Heart right ventricle (tissue), 16 donors: ENCODE measurements around the gene GPR107. TPM values are rescaled to one million over a fixed set of nuclear protein-coding genes. Genes with fewer than 3 reads are reported as not detected.
A peak's percentile ranks its signal among the peaks of the same experiment; 100 is the strongest.

Experiments used
- ATAC-seq, 8 donors: fragments of 200-7000 bp; cut with Tn5 transposase; one replicate each; pipeline ENCODE4 v1.9.1; 2020; ENCODE audit warnings: mild to moderate bottlenecking in 8 of 8, moderate library complexity in 8 of 8, moderate number of reproducible peaks in 1 of 8
- DNase-seq, 2 donors: peaks; one replicate each; pipeline ENCODE4 v3.0.0-alpha.2; 2020
- H3K27ac ChIP-seq, 10 donors: fragments of 200-600 bp; sonication (generic) in 2 of 10; one replicate each; pipeline versions ENCODE4 v1.5.0 to v1.8.0; 2020 to 2022; ENCODE audit warnings: mild to moderate bottlenecking in 3 of 10
- H3K27me3 ChIP-seq, 7 donors: fragments of 200-600 bp; one replicate each; pipeline ENCODE4 v1.8.0; 2021 to 2022; ENCODE audit warnings: mild to moderate bottlenecking in 2 of 7
- H3K36me3 ChIP-seq, 9 donors: fragments of 200-600 bp; sonication (generic) in 1 of 9; one replicate each; pipeline versions ENCODE4 v1.5.0 to v1.8.0; 2020 to 2022; ENCODE audit warnings: mild to moderate bottlenecking in 2 of 9
- H3K4me1 ChIP-seq, 9 donors: fragments of 200-600 bp; sonication (generic) in 1 of 9; one replicate each; pipeline versions ENCODE4 v1.5.0 to v1.8.0; 2020 to 2022; ENCODE audit warnings: mild to moderate bottlenecking in 4 of 9
- H3K4me3 ChIP-seq, 10 donors: fragments of 200-600 bp; sonication (generic) in 2 of 10; one replicate each; pipeline versions ENCODE4 v1.5.0 to v1.8.0; 2020 to 2022; ENCODE audit warnings: mild to moderate bottlenecking in 7 of 10, moderate library complexity in 2 of 10
- H3K9me3 ChIP-seq, 11 donors: fragments of 200-600 bp in 10 of 11; sonication (generic) in 2 of 11; one replicate each; pipeline versions ENCODE4 v1.5.0 to v1.8.0; 2013 to 2022; ENCODE audit warnings: mild to moderate bottlenecking in 2 of 11, control low read depth in 1 of 11, moderate library complexity in 1 of 11
- CTCF ChIP-seq, 9 donors: fragments of 200-600 bp; sonication (generic) in 2 of 9; IDR thresholded peaks; one replicate each; pipeline versions ENCODE4 v1.5.0 to v1.8.0; 2021 to 2022; ENCODE audit warnings: antibody characterized with exemption in 9 of 9, mild to moderate bottlenecking in 5 of 9, moderate library complexity in 1 of 9
- WGBS, 2 donors: extraction: QIAGEN DNeasy Blood & Tissue Kit; methylation state at CpG; one replicate each; pipeline ENCODE4 v1.1.7; 2013; ENCODE audit warnings: inconsistent platforms in 1 of 2; 5-methylcytosine and 5-hydroxymethylcytosine counted together
- intact Hi-C, 10 donors: fragments of 100-400 bp; cut with DNase I; formaldehyde crosslinking; loops; one replicate each; pipeline versions ENCODE4 v1.11.1 to v1.14.2; 2022
- polyA plus RNA-seq, 2 donors: library from polyadenylated mRNA; stranded (reverse); fragments of 200-250 nt; gene quantifications; one replicate each; pipeline ENCODE4 v1.2.3, GENCODE V29; 2013
- total RNA-seq, 10 donors: library from RNA; stranded (reverse); fragmentation: NEBNext Ultra II Directional in 3 of 10; extraction: Animal tissue kit (Norgen Biotek cat#: 25700) in 3 of 10; gene quantifications; one replicate each; pipeline versions ENCODE4 v1.2.1 to v1.2.4, GENCODE V29; 2021 to 2023
- donor health status: Arrhythmogenic right ventricular cardiomyopathy.
- donor health status: ischemic (EF 13 %, LVEDD 7.1; RV severe dilation, severe dysfunction).
- donor health status: healthy with polysubstance abuse.
- donor health status: DM: no; HTN: yes; CAD: no.
- donor health status: DM: no; HTN: no; CAD: no.
- donor health status: ischemic (EF 25% LVEDD 6.9; RV normal size, moderate dysfunction).
- donor health status: ischemic (EF 25% LVEDD 5.7; RV mildly dilated, moderate dysfunction).
- donor health status: healthy.
- donor health status: DM: yes; HTN: yes; CAD: no.
- donor health status: Ischemic cardiomyopathy.
- donor health status: ischemic (EF 35%, LVEDD 5.7; RV mildly dilated, moderate dysfunction).
- donor health status: nonischemic (EF 11% LVEDD 7.7; RV severe dilation, severe dysfunction).
- donor health status: DM: yes; HTN: yes; CAD: no.
- donor health status: PGD.
- donor health status: ischemic (EF 29% LVEDD 5.4; RV normal size, mild dysfunction).
- donor health status: nonischemic (EF 23%, LVEDD 6.1; RV moderate dilation, normal function).

The GPR107 gene
- total and polyA plus RNA-seq, 12 donors, result 6.7 to 35.6 (median 23.9) TPM

- no peak for ATAC-seq
- peaks cover 0 to 34% (median 0%) of the 10 kb centered on the region in 9 donors for H3K36me3 ChIP-seq
- WGBS, 2 donors, result 80 to 82% methylated on average over 7 of the region's 7 CpGs
- H3K9me3 ChIP-seq, result no peaks in the 10 kb centered on the region
- no peak overlapping the region for H3K27ac ChIP-seq
- TF ChIP-seq CTCF (IDR thresholded peaks at IDR 0.05), result no peak
- intact Hi-C loops, result no loop called here
- no peak for DNase-seq
- H3K27me3 ChIP-seq, result no peaks in the 10 kb centered on the region
- H3K4me1 ChIP-seq, result peaks cover 0 to 23% (median 6%) of the 10 kb centered on the region in 9 donors
- H3K4me3 ChIP-seq, result no peak overlapping the region
Observed at GRCh38 chr9:130060296-130060695, 6.6 kb downstream of the GPR107 start.

DNA sequence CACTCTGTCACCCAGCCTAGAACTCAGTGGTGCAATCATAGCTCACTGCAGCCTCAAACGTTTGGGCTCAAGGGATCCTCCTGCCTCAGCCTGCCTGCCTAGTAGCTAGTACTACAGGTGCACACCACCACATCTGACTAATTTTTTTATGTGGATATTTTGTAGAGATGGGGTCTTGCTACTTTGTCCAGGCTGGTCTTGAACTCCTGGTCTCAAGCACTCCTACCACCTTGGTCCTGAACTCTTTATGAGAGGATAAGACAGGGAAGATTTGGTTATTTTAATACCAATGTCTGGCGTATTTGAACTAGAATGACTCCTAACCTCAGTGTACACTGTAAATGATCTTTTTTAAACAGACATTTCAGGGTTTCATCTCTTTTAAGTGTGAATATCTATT lies 9.0 kb downstream of the GPR107 start:
- Histone ChIP-seq H3K27me3 (no peaks in the 10 kb centered on the region), H3K4me3 (no peak overlapping the region), H3K36me3 (peaks cover 0 to 36% (median 0%) of the 10 kb centered on the region in 9 donors), H3K4me1 (peaks cover 0 to 28% (median 2%) of the 10 kb centered on the region in 9 donors), H3K9me3 (no peaks in the 10 kb centered on the region), H3K27ac (no peak overlapping the region)
- WGBS, 2 donors, result 74 to 83% methylated on average over 2 of the region's 2 CpGs
- DNase-seq, result no peak
- no peak for TF ChIP-seq CTCF (IDR thresholded peaks at IDR 0.05)
- intact Hi-C loops, result no loop called here
- ATAC-seq, result no peak

DNA sequence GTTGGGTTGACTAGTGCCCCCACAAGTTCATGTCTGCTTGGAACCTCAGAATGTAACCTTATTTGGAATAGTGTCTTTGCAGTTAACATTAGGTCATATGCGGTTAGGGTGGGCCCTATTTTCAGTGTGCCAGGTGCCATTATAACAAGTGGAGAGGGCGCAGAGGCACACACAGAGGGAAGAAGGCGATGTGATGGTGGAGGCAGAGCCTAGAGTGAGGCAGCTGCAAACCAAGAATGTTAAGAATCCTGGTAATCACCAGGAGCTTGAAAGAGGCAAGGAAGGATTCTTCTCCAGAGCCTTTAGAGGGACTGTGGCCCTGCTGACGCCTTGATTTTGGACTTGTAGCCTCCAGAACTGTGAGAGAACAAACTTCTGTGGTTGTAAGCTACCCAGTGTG lies 10.9 kb downstream of the GPR107 start:
- intact Hi-C loops, result no loop called here
- ATAC-seq, result no peak

DNA sequence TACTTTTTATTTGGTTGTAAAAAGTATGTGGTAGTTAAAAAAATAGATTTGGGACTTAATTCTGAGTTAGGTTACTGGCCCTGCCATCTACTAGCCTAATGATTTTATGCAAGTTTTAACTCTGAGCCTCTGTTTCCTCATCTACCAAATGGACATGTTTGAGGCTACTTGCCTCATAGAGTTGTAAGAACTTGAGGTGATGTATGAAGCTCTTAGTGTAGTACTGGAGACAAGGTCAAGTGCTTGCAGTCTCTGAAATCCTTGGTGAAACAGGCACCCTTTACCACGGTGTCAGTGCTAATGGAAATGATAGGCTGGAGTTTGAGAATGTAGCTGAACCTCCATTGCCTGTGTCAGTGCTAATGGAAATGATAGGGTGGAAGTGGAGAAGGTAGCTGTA lies 15.3 kb downstream of the GPR107 start:
- no peak overlapping the region for H3K4me3 ChIP-seq
- H3K27ac ChIP-seq, result peak overlapping the region in 2 of 10 donors; percentile 48 to 86
- ATAC-seq, result no peak
- H3K9me3 ChIP-seq, result no peaks in the 10 kb centered on the region
- peaks cover 0 to 7% (median 0%) of the 10 kb centered on the region in 9 donors for H3K36me3 ChIP-seq
- no peak for TF ChIP-seq CTCF (IDR thresholded peaks at IDR 0.05)
- H3K27me3 ChIP-seq, result no peaks in the 10 kb centered on the region
- 70 to 81% methylated on average over 1 of the region's 1 CpG for WGBS, 2 donors
- intact Hi-C loops, result no loop called here
- H3K4me1 ChIP-seq, result peaks cover 4 to 52% (median 18%) of the 10 kb centered on the region in 9 donors
- DNase-seq, result no peak

More for the DNA sequence above, 10.9 kb downstream of the GPR107 start:
- Histone ChIP-seq H3K36me3 (peaks cover 0 to 19% (median 0%) of the 10 kb centered on the region in 9 donors), H3K4me3 (no peak overlapping the region), H3K27me3 (no peaks in the 10 kb centered on the region), H3K4me1 (peaks cover 0 to 47% (median 2%) of the 10 kb centered on the region in 9 donors), H3K27ac (no peak overlapping the region), H3K9me3 (no peaks in the 10 kb centered on the region)
- no peak for TF ChIP-seq CTCF (IDR thresholded peaks at IDR 0.05)
- WGBS, 2 donors, result 89 to 91% methylated on average over 4 of the region's 4 CpGs
- no peak for DNase-seq
